K562 (cell line): ENCODE data around the gene ME3.

Experiments used
- EZH2 ChIP-seq: IDR thresholded peaks from 2 replicates; pipeline ENCODE4 v1.6.1; 2012; ENCODE audit warnings: low read depth, mild to moderate bottlenecking, inconsistent platforms, low read length, borderline replicate concordance
- FOXA1 ChIP-seq: fragments of 450-650 bp; IDR thresholded peaks from 2 replicates; pipeline ENCODE4 v1.6.1; 2016; ENCODE audit warnings: mild to moderate bottlenecking, borderline replicate concordance
- JUND ChIP-seq, 2 experiments: IDR thresholded peaks; 2 replicates in 1 of 2; 3 replicates in 1 of 2; pipeline ENCODE4 v1.6.1; 2011; ENCODE audit warnings: borderline replicate concordance in 2 of 2, low read depth in 2 of 2, low read length in 2 of 2, improper control_type of control experiment in 1 of 2, missing biosample characterization in 1 of 2, missing genetic modification characterization in 1 of 2, missing genetic modification reagents in 1 of 2
- MBD1 ChIP-seq: fragments of 250-450 bp; sonication (Bioruptor Pico); IDR thresholded peaks from 2 replicates; pipeline ENCODE4 v1.8.0; 2022; ENCODE audit warnings: inconsistent platforms
- RBM22 ChIP-seq: fragments of 200-400 bp; formaldehyde crosslinking; IDR thresholded peaks from 2 replicates; pipeline ENCODE4 v1.6.1; 2018; ENCODE audit warnings: low read length, low read depth; ENCODE audit not compliant: poor library complexity, severe bottlenecking
- RCOR1 ChIP-seq, 2 experiments: IDR thresholded peaks; 2 replicates each; pipeline ENCODE4 v1.6.1; 2012; ENCODE audit warnings: low read depth in 2 of 2, low read length in 2 of 2, borderline replicate concordance in 1 of 2, improper control_type of control experiment in 1 of 2
- RFX5 ChIP-seq: IDR thresholded peaks from 2 replicates; pipeline ENCODE4 v1.6.1; 2011; ENCODE audit warnings: low read depth, mild to moderate bottlenecking, improper control_type of control experiment, low read length
- SP1 ChIP-seq: sonication (generic); formaldehyde crosslinking; IDR thresholded peaks from 2 replicates; pipeline ENCODE4 v1.8.1; 2022; ENCODE audit warnings: mild to moderate bottlenecking, missing genetic modification reagents
- USF2 ChIP-seq: sonication (generic); formaldehyde crosslinking; IDR thresholded peaks from 2 replicates; pipeline ENCODE4 v1.5.0; 2020; ENCODE audit warnings: missing genetic modification reagents
- TF ChIP-seq, protein P1 (sequence below): fragments of 450-650 bp; conservative IDR thresholded peaks from 2 replicates; pipeline ENCODE4 v1.6.1; 2016; ENCODE audit warnings: missing genetic modification characterization, low read depth, mild to moderate bottlenecking, control low read depth, missing compliant biosample characterization
- TF ChIP-seq, protein P2 (sequence below): fragments of 450-650 bp; IDR thresholded peaks from 2 replicates; pipeline ENCODE4 v1.6.1; 2017; ENCODE audit warnings: mild to moderate bottlenecking, moderate library complexity

DNA sequence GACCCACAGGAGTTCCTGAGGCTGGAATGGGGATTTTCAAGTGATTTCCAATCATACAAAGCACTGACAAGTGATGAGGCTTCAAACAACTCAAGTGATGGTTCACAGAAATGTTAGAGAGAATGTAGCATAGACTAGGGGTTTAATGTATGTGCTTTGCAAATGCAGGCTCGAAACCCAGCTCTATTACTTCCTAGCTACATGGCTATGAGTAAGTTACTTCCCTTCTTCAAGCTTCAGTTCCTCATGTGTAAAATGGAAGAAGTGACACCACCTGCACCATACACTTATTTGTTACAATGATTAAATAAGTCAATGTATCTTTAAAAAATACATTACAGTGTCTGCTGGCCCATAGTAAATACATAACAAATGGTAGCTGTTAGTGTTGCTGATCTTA lies 158.0 kb downstream of the ME3 start:
- no peak for TF ChIP-seq MBD1
- TF ChIP-seq FOXA1: no peak
- TF ChIP-seq EZH2: no peak
- TF ChIP-seq USF2: no peak
- TF ChIP-seq, protein P1, sequence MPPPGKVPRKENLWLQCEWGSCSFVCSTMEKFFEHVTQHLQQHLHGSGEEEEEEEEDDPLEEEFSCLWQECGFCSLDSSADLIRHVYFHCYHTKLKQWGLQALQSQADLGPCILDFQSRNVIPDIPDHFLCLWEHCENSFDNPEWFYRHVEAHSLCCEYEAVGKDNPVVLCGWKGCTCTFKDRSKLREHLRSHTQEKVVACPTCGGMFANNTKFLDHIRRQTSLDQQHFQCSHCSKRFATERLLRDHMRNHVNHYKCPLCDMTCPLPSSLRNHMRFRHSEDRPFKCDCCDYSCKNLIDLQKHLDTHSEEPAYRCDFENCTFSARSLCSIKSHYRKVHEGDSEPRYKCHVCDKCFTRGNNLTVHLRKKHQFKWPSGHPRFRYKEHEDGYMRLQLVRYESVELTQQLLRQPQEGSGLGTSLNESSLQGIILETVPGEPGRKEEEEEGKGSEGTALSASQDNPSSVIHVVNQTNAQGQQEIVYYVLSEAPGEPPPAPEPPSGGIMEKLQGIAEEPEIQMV (tag): no peak
- no peak for TF ChIP-seq SP1 (CRISPR knock-in tag)
- TF ChIP-seq RBM22: no peak
- TF ChIP-seq, protein P2, sequence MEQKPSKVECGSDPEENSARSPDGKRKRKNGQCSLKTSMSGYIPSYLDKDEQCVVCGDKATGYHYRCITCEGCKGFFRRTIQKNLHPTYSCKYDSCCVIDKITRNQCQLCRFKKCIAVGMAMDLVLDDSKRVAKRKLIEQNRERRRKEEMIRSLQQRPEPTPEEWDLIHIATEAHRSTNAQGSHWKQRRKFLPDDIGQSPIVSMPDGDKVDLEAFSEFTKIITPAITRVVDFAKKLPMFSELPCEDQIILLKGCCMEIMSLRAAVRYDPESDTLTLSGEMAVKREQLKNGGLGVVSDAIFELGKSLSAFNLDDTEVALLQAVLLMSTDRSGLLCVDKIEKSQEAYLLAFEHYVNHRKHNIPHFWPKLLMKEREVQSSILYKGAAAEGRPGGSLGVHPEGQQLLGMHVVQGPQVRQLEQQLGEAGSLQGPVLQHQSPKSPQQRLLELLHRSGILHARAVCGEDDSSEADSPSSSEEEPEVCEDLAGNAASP: no peak
- no peak for TF ChIP-seq RFX5
- no peak for TF ChIP-seq JUND (IDR thresholded peaks at IDR 0.05; ENCODE audit: borderline replicate concordance, low read depth, low read length)
- no peak for TF ChIP-seq JUND (tag; IDR thresholded peaks at IDR 0.05; ENCODE audit: borderline replicate concordance, low read depth, low read length)
- TF ChIP-seq RCOR1 (IDR thresholded peaks at IDR 0.05; ENCODE audit: borderline replicate concordance in 1 of 2, low read depth in 2 of 2, low read length in 2 of 2): no peak
